ENCODE measurements around the gene BAIAP2. TPM values are rescaled to one million over a fixed set of nuclear protein-coding genes. Genes with fewer than 3 reads are reported as not detected.

Gene BAIAP2
- total and polyA plus RNA-seq, 2 experiments from 2014 or later: 27.1 to 49.7 TPM

GRCh38 chr17:81148986-81149533, 114.1 kb downstream of the BAIAP2 start:
- H3K9me3 ChIP-seq (ENCODE audit: low read depth): no peaks in the 10 kb centered on the region
- 86% methylated on average over 4 of the region's 14 CpGs for WGBS (ENCODE audit: low lambda C conversion rate, missing lambda C conversion rate)
- H3K36me3 ChIP-seq (replicated peaks; ENCODE audit: insufficient read depth, low read depth): no peaks in the 10 kb centered on the region
- H3K27me3 ChIP-seq: no peaks in the 10 kb centered on the region
- H3K79me2 ChIP-seq: no peaks in the 10 kb centered on the region
- no peak overlapping the region for H3K27ac ChIP-seq
- DNase-seq (ENCODE audit: low spot score): no peak
- no peak overlapping the region for H3K4me2 ChIP-seq
- H3K9me2 ChIP-seq (replicated peaks; ENCODE audit: insufficient read depth): no peaks in the 10 kb centered on the region
- TF ChIP-seq EZH2 (IDR thresholded peaks at IDR 0.05; ENCODE audit: borderline replicate concordance) (no peak), EZH2phosphoT487 (IDR thresholded peaks at IDR 0.05; ENCODE audit: low read depth, severe bottlenecking, unreplicated experiment) (no peak), CTCF (IDR thresholded peaks at IDR 0.05; ENCODE audit: poor library complexity) (no peak)
- H2AFZ ChIP-seq: no peak overlapping the region
- no peaks in the 10 kb centered on the region for H4K20me1 ChIP-seq (ENCODE audit: insufficient read depth, poor library complexity, severe bottlenecking)
- H3K4me1 ChIP-seq (ENCODE audit: insufficient read depth): no peaks in the 10 kb centered on the region
- H3K4me3 ChIP-seq: no peak overlapping the region

DNA sequence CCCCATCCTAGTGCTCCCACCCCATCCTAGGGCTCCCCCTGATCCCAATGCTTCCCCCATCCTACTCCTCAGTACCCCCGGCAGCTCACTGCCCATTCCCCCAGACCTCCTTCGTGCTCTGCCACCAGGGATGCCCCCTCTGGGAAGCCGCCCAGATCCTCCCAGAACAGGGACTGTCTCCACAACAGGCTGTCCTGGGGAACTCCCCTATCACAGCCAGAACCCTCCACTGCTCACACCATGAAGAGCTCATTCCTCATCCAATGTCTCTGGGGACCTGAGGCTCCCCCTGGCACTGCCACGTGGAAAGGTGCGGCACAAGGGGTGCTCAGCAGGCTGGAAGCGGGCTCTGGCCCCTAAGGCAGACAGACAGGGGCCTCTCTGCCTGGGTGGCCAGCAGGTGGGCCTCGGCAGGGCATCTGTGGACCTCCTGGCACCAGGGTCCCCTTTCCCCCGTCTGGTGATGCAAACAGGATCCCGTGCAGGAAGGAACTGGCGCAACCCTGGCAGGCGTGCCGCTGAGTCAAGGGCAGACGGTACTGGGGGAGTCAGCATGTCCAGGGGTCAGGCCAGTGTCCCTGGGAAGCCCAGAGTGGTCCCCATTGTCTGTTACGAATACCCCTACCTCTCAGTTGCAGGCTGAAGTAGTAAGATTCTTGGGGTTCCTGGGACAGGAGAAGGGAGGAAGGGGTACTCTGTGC, 115.6 kb downstream of the BAIAP2 start:
- H3K27me3 ChIP-seq: no peaks in the 10 kb centered on the region
- no peak overlapping the region for H3K4me3 ChIP-seq
- no peak overlapping the region for H3K27ac ChIP-seq
- TF ChIP-seq CTCF (IDR thresholded peaks at IDR 0.05; ENCODE audit: poor library complexity) (no peak), EZH2phosphoT487 (IDR thresholded peaks at IDR 0.05; ENCODE audit: low read depth, severe bottlenecking, unreplicated experiment) (no peak), EZH2 (IDR thresholded peaks at IDR 0.05; ENCODE audit: borderline replicate concordance) (no peak)
- H3K4me2 ChIP-seq: no peak overlapping the region
- H2AFZ ChIP-seq: no peak overlapping the region
- H3K4me1 ChIP-seq (ENCODE audit: insufficient read depth): no peaks in the 10 kb centered on the region
- no peaks in the 10 kb centered on the region for H4K20me1 ChIP-seq (ENCODE audit: insufficient read depth, poor library complexity, severe bottlenecking)
- H3K9me2 ChIP-seq (replicated peaks; ENCODE audit: insufficient read depth): no peaks in the 10 kb centered on the region
- DNase-seq (ENCODE audit: low spot score): no peak
- no peaks in the 10 kb centered on the region for H3K9me3 ChIP-seq (ENCODE audit: low read depth)
- WGBS (ENCODE audit: low lambda C conversion rate, missing lambda C conversion rate): 84% methylated on average over 13 of the region's 14 CpGs
- H3K36me3 ChIP-seq (replicated peaks; ENCODE audit: insufficient read depth, low read depth): no peaks in the 10 kb centered on the region
- H3K79me2 ChIP-seq: no peaks in the 10 kb centered on the region

GRCh38 chr17:81151278-81151677, 116.3 kb downstream of the BAIAP2 start:
- Histone ChIP-seq H3K9me2 (replicated peaks; ENCODE audit: insufficient read depth) (no peaks in the 10 kb centered on the region), H3K36me3 (replicated peaks; ENCODE audit: insufficient read depth, low read depth) (no peaks in the 10 kb centered on the region), H3K9me3 (ENCODE audit: low read depth) (no peaks in the 10 kb centered on the region), H3K27me3 (no peaks in the 10 kb centered on the region), H3K4me2 (no peak overlapping the region), H3K27ac (no peak overlapping the region), H3K4me1 (ENCODE audit: insufficient read depth) (no peaks in the 10 kb centered on the region), H2AFZ (no peak overlapping the region), H3K4me3 (no peak overlapping the region), H3K79me2 (no peaks in the 10 kb centered on the region), H4K20me1 (ENCODE audit: insufficient read depth, poor library complexity, severe bottlenecking) (no peaks in the 10 kb centered on the region)
- no peak for TF ChIP-seq EZH2 (IDR thresholded peaks at IDR 0.05; ENCODE audit: borderline replicate concordance)
- no peak for TF ChIP-seq CTCF (IDR thresholded peaks at IDR 0.05; ENCODE audit: poor library complexity)
- no peak for TF ChIP-seq EZH2phosphoT487 (IDR thresholded peaks at IDR 0.05; ENCODE audit: low read depth, severe bottlenecking, unreplicated experiment)
- DNase-seq (ENCODE audit: low spot score): no peak
- WGBS (ENCODE audit: low lambda C conversion rate, missing lambda C conversion rate): 89% methylated on average over 12 of the region's 13 CpGs

Data from hepatocyte (in vitro differentiated cells).